GM19397 (cell line): ENCODE results near the gene NAALADL2.
"Not testable (repeated sequence)": the region's sequence is repeated elsewhere in the genome, so short reads cannot be mapped to it uniquely, and the experiment has no call there.

ENCODE experiments used
- ATAC-seq: cut with Tn5 transposase; IDR thresholded peaks from one replicate; pipeline ENCODE4 v1.9.1; 2021; ENCODE audit warnings: mild to moderate bottlenecking, moderate library complexity; ENCODE audit not compliant: unreplicated experiment

Gene NAALADL2

GRCh38 chr3:175460849-175461399 is 601.8 kb downstream of the NAALADL2 start:
- not testable (repeated sequence) for ATAC-seq

DNA sequence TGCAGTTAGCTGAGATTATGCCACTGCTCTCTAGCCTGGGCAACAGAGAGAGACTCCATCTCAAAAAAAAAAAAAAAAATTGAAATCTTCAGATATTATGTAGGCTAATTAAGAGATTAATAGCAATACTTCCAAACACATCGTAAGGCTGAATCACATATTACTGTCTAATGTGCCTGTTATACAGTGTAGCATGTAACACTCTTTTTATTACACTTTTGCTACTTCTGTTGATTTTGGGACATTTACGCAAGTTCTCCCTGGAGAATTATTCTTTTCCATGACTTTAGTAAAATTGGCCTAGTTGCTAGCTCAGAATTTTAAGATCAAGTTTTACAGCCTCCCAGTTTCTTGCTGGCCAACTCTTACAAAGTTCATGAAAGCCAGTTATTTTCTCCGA is 605.2 kb downstream of the NAALADL2 start:
- ATAC-seq, result no peak

- ATAC-seq, result no peak
Measured at GRCh38 chr3:175469124-175469523, 610.0 kb downstream of the NAALADL2 start.

GRCh38 chr3:175475765-175476164 is 616.6 kb downstream of the NAALADL2 start:
- no peak for ATAC-seq

- ATAC-seq, result no peak
Measured at GRCh38 chr3:175476489-175476888, 617.4 kb downstream of the NAALADL2 start.

DNA sequence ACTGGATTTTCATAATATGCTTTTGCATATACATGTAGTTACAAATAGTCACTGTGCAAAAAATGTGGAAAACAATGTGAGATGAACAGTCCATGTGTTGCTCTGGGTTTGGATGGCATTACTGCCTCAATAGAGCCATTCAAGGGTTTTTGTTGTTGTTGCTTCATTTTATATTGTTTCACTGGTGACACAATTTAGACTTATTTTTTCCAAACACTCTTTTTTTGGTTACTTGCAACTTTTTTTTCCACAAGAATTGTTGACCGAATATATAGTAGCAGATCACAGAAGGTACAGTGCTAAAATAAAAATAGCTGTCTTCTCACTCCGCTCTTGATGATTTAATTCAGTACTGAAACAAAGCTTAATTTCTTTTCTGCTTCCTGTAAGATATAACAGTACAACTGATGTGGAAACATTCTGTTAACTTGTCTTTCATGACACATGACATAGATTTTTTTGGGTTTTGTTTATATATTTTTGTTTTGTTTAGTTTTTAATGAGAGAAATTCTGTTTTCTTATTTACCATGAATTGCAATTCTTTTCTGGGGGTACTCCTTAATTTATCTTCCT is 618.6 kb downstream of the NAALADL2 start:
- ATAC-seq, result peak; percentile 57

DNA sequence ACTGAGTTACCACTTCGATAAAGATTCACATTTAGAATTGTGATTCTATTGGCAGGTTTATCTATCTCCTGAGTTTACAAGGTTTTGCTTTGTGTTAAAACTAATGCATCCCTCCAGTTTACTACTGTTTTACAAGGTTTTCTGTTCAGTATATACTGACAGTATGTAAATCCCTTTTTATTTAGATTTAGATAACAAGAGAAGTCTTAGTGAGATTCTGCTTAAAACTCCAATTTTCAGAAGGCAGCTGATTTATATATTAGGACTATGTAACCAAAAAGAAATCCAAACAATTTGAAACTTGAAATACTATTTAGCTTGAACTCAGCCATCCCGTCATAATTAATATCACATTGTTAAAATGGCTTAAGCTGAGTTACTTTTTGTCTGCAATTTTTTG is 619.2 kb downstream of the NAALADL2 start:
- ATAC-seq, result no peak

GRCh38 chr3:175479175-175479574 is 620.0 kb downstream of the NAALADL2 start:
- no peak for ATAC-seq

DNA sequence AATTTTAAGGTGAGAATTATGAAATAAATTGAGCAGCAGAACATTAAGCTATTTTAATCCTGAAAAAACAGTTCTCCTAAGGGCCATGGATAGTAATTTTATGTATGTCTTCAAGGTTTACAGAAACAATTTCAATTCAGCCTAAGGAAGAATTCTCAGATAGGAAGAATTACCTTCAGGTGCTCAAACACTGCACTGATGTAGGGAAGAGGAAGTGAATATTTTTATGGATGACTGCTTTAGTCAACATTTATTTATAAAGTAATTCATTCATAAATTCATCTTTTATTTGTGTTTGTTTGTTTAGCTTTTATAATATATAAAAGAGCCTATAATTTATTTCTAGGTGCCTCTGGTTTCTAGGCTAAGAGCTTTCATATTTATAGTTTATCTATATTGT is 620.7 kb downstream of the NAALADL2 start:
- no peak for ATAC-seq

DNA sequence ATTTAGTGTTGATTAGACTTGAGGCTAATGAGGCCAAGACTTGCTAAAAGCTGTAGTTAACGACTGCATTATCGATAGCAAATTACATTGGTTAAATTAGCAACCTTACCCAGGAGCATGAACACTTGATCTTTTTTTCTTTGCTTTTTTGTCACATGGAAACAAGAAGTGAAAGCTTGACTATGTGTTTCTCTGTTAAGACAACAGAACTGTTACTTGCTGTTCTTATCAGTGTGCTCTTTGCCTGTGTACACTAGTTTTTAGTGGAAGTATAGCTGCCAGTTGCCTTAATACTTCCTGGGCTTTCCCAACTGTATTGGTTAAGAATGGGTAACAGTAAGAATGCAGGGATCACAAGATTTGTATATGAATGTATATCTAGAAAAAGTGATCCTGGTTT is 625.5 kb downstream of the NAALADL2 start:
- no peak for ATAC-seq

- ATAC-seq, result no peak
Measured at GRCh38 chr3:175485436-175485835, 626.3 kb downstream of the NAALADL2 start.

GRCh38 chr3:175486255-175486654 is 627.1 kb downstream of the NAALADL2 start:
- no peak for ATAC-seq

GRCh38 chr3:175489406-175489805 is 630.3 kb downstream of the NAALADL2 start:
- ATAC-seq, result no peak

DNA sequence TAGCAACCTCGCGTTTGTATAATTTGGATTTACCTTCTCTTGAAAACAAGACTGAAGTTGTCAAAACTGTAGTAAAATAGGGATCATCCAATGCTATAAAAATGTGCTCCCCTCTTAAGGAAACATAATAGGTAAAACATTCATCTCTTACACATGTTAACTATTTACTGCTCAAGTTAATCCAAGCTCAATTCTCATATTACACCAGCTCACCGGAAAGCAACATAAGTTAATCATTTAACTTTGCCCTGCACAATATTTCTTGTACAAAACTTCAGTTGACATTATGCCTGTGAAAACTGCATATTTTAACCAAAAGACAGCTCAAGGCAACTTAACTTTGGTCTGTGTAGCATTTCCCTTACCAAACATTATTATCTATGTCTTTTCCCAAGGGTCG is 634.2 kb downstream of the NAALADL2 start:
- no peak for ATAC-seq

GRCh38 chr3:175495331-175495730 is 636.2 kb downstream of the NAALADL2 start:
- peak; percentile 91 for ATAC-seq

GRCh38 chr3:175502155-175502554 is 643.0 kb downstream of the NAALADL2 start:
- no peak for ATAC-seq

- ATAC-seq, result no peak
Measured at GRCh38 chr3:175511219-175511785, 652.2 kb downstream of the NAALADL2 start.

DNA sequence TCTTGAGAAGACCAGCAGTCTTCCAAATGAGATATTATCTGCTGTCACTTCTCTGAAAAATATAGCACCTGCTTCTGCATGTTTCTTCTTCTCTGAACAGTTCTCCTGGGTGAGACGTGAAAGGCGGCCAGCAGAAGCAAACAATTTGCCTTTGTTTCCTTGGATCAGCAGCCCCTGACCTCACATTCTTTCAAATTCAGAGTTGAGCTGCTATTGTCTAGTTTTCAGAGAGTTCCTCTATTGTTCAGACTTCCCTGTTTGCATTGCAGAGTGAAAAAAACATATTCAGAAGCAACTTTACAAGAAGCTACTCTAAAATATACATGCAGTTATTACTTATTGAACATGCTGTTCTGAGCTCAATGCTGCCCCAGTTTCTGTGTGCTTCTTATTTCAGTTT is 653.6 kb downstream of the NAALADL2 start:
- ATAC-seq, result no peak

- ATAC-seq, result peak; percentile 85
Measured at GRCh38 chr3:175518459-175518858, 659.3 kb downstream of the NAALADL2 start.

DNA sequence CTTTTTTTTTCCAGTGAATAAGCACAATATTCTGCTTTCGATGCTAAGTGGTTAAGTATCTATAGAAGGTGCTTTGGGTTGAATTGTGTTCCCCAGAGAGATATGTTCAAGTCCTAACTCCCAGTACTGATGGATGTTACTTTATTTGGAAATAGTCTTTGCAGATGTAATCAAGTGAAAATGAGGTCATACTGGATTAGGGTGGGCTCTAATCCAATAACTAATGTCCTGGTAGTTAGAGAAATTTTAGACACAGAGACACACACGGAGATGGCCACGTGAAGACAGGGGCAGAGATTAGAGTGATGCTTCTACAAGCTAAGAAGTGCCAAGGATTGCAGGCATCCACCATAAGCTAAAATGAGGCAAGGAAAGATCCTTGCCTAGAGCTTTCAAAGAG is 662.3 kb downstream of the NAALADL2 start:
- ATAC-seq, result no peak

- ATAC-seq, result no peak
Measured at GRCh38 chr3:175526191-175526590, 667.1 kb downstream of the NAALADL2 start.

DNA sequence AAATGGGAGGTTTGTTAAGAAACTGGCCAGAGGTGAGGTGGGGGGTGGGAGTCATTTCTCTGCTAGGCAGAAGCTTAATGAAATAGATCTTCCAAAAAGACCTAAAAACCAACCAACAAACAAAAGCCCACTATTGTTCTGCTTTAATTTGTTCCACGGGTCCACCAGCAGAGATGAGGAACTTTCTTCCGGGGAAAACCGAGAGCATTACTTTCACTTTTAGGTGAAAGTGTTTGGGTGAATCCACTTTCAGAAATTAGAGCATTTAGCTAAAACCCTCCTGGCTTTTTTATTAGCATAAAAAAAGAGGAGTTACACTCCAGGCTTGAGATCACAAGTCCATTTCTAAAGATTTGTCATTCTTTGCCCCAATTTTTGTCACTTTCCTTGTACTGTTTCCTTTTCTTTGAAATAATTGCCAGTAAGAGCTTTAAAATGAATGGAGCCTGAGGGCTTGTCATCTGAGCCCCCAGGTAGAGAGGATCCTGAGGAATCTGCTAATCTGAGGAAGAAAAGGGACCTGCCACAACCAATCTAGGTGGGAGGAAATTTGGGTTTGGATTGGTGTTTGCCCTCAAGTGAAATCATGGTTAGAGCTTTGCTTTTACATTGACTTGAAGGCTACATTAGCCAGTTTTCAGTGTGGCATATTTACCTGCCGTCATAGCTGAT is 667.6 kb downstream of the NAALADL2 start:
- no peak for ATAC-seq
